H1 (cell line): ENCODE data around the gene SH3YL1. TPM values are rescaled to one million over a fixed set of nuclear protein-coding genes. Genes with fewer than 3 reads are reported as not detected.

Experiments
- CTCF ChIA-PET: fragments of 300-600 bp; sonication (Branson Sonifier 250); formaldehyde crosslinking; loops from one replicate; lab custom pipeline; 2021; ENCODE audit not compliant: partially characterized antibody; lab: Charles Lee
- POLR2A ChIA-PET: fragments of 300-600 bp; sonication (Branson Sonifier 250); formaldehyde crosslinking; loops from one replicate; lab custom pipeline; 2021; ENCODE audit warnings: inconsistent platforms; ENCODE audit not compliant: partially characterized antibody; lab: Charles Lee
- DNase-seq, 2 experiments: peaks; one replicate each; pipeline versions ENCODE4 v3.0.0 to v3.0.0-alpha.2; 2010 to 2022; ENCODE audit warnings: low spot score in 2 of 2, low read depth in 1 of 2, mixed read lengths in 1 of 2
- FAIRE-seq: peaks from 2 replicates; lab custom pipeline; 2011; peaks lifted over from hg19 to GRCh38; lab: Jason Lieb, UNC
- H2AFZ ChIP-seq: 2 replicates; pipeline ENCODE4 v1.8.1; 2012; ENCODE audit warnings: low read length, inconsistent platforms
- H2AK5ac ChIP-seq: 2 replicates; pipeline ENCODE4 v1.6.1; 2013; ENCODE audit warnings: low read depth, low read length
- H2BK120ac ChIP-seq: replicated peaks from 2 replicates; pipeline ENCODE3; 2013; ENCODE audit warnings: low read depth, low read length, inconsistent platforms
- H2BK12ac ChIP-seq: 2 replicates; pipeline ENCODE4 v1.6.1; 2013; ENCODE audit warnings: low read depth, low read length
- H2BK15ac ChIP-seq: 2 replicates; pipeline ENCODE4 v1.6.1; 2013; ENCODE audit warnings: low read length
- H2BK20ac ChIP-seq: 2 replicates; pipeline ENCODE4 v1.6.1; 2013; ENCODE audit warnings: low read length
- H2BK5ac ChIP-seq: 2 replicates; pipeline ENCODE4 v1.6.1; 2013; ENCODE audit warnings: low read depth, low read length
- H3K14ac ChIP-seq: 2 replicates; pipeline ENCODE4 v1.6.1; 2013; ENCODE audit warnings: inconsistent platforms; ENCODE audit not compliant: insufficient read length
- H3K18ac ChIP-seq: 2 replicates; pipeline ENCODE4 v1.6.1; 2013; ENCODE audit warnings: low read length; ENCODE audit errors: extremely low read depth
- H3K23ac ChIP-seq: 2 replicates; pipeline ENCODE4 v1.6.1; 2013; ENCODE audit warnings: inconsistent platforms; ENCODE audit not compliant: insufficient read length
- H3K23me2 ChIP-seq: 2 replicates; pipeline ENCODE4 v1.6.1; 2013; ENCODE audit warnings: low read depth, low read length
- H3K27ac ChIP-seq: 2 replicates; pipeline ENCODE4 v1.6.1; 2011; ENCODE audit warnings: low read depth, low read length, inconsistent platforms
- H3K27me3 ChIP-seq, 4 experiments: replicated peaks in 1 of 4; 1 replicate in 1 of 4; 2 replicates in 3 of 4; pipeline versions ENCODE4 v1.6.1 to v1.8.1; 2011 to 2013; ENCODE audit warnings: low read length in 3 of 4, mild to moderate bottlenecking in 3 of 4, inconsistent platforms in 2 of 4, mixed read lengths in 2 of 4, moderate library complexity in 1 of 4; ENCODE audit not compliant: control insufficient read depth in 3 of 4, insufficient read depth in 3 of 4; ENCODE audit errors: extremely low read depth in 1 of 4
- H3K36me3 ChIP-seq, 4 experiments: 2 replicates each; pipeline versions ENCODE4 v1.6.1 to v1.8.1; 2011 to 2013; ENCODE audit warnings: mild to moderate bottlenecking in 4 of 4, low read length in 3 of 4, moderate library complexity in 2 of 4, control low read depth in 1 of 4, inconsistent platforms in 1 of 4; ENCODE audit not compliant: insufficient read depth in 4 of 4, control insufficient read depth in 2 of 4
- H3K4ac ChIP-seq: replicated peaks from 2 replicates; pipeline ENCODE3; 2013; ENCODE audit warnings: low read length, low read depth, mixed read lengths, inconsistent platforms; ENCODE audit not compliant: insufficient read length
- H3K4me1 ChIP-seq, 4 experiments: replicated peaks in 1 of 4; 1 replicate in 1 of 4; 2 replicates in 3 of 4; pipeline versions ENCODE4 v1.6.1 to v1.8.1; 2011 to 2013; ENCODE audit warnings: low read length in 3 of 4, inconsistent platforms in 2 of 4, mixed read lengths in 1 of 4; ENCODE audit not compliant: insufficient read depth in 4 of 4, control insufficient read depth in 3 of 4
- H3K4me2 ChIP-seq, 2 experiments: 2 replicates each; pipeline versions ENCODE4 v1.6.1 to v1.8.1; 2011 to 2013; ENCODE audit warnings: low read depth in 2 of 2, low read length in 2 of 2, control low read depth in 1 of 2, inconsistent platforms in 1 of 2, mild to moderate bottlenecking in 1 of 2; ENCODE audit not compliant: insufficient read depth in 1 of 2
- H3K4me3 ChIP-seq, 4 experiments: fragments of 200-600, 300-600 bp in 1 of 4; sonication (generic), shearing (Covaris generic), sonication (Bioruptor Twin) in 1 of 4; 2 replicates each; pipeline versions ENCODE4 v1.5.1 to v1.8.1; 2011 to 2016; ENCODE audit warnings: low read length in 4 of 4, low read depth in 3 of 4, control low read depth in 2 of 4, inconsistent platforms in 2 of 4, mild to moderate bottlenecking in 2 of 4, mixed read lengths in 1 of 4, moderate library complexity in 1 of 4; ENCODE audit not compliant: insufficient read depth in 2 of 4; ENCODE audit errors: extremely low read depth in 1 of 4
- H3K56ac ChIP-seq: replicated peaks from 2 replicates; pipeline ENCODE3; 2013; ENCODE audit warnings: low read depth, mild to moderate bottlenecking, mixed read lengths, low read length, inconsistent platforms; ENCODE audit not compliant: insufficient read length
- H3K79me1 ChIP-seq: 2 replicates; pipeline ENCODE4 v1.6.1; 2013; ENCODE audit warnings: low read depth, low read length, control low read depth
- H3K79me2 ChIP-seq, 2 experiments: 2 replicates each; pipeline versions ENCODE4 v1.6.1 to v1.8.1; 2012 to 2013; ENCODE audit warnings: low read length in 2 of 2, mild to moderate bottlenecking in 2 of 2, inconsistent platforms in 1 of 2; ENCODE audit not compliant: insufficient read depth in 2 of 2, control insufficient read depth in 1 of 2
- H3K9ac ChIP-seq, 4 experiments: replicated peaks in 1 of 4; 1 replicate in 1 of 4; 2 replicates in 3 of 4; pipeline versions ENCODE4 v1.6.1 to v1.8.1; 2011 to 2013; ENCODE audit warnings: low read depth in 3 of 4, low read length in 3 of 4, control low read depth in 2 of 4, mild to moderate bottlenecking in 2 of 4, moderate library complexity in 2 of 4, inconsistent platforms in 1 of 4; ENCODE audit errors: extremely low read depth in 1 of 4
- H3K9me3 ChIP-seq, 2 experiments: 2 replicates each; pipeline versions ENCODE4 v1.6.1 to v1.8.1; 2012 to 2013; ENCODE audit warnings: mild to moderate bottlenecking in 2 of 2, moderate library complexity in 2 of 2, control low read depth in 1 of 2, inconsistent platforms in 1 of 2, low read depth in 1 of 2, low read length in 1 of 2, mixed read lengths in 1 of 2; ENCODE audit not compliant: insufficient read depth in 2 of 2
- H4K20me1 ChIP-seq, 2 experiments: replicated peaks in 1 of 2; 2 replicates each; pipeline versions ENCODE3 to v1.8.1; 2011 to 2013; ENCODE audit warnings: inconsistent platforms in 2 of 2, low read length in 2 of 2, mild to moderate bottlenecking in 1 of 2; ENCODE audit not compliant: insufficient read depth in 2 of 2, control insufficient read depth in 1 of 2
- H4K5ac ChIP-seq: 2 replicates; pipeline ENCODE4 v1.6.1; 2013; ENCODE audit warnings: low read length, low read depth, mixed read lengths, inconsistent platforms; ENCODE audit not compliant: insufficient read length
- H4K8ac ChIP-seq: 2 replicates; pipeline ENCODE4 v1.8.0; 2013; ENCODE audit warnings: mild to moderate bottlenecking, moderate library complexity, low read length, inconsistent platforms; ENCODE audit not compliant: insufficient read depth; ENCODE audit errors: extremely low read depth
- H4K91ac ChIP-seq: replicated peaks from 2 replicates; pipeline ENCODE3; 2013; ENCODE audit warnings: low read length, mixed read lengths, inconsistent platforms; ENCODE audit not compliant: insufficient read length
- POLR2A ChIP-seq, 2 experiments: IDR thresholded peaks; 1 replicate in 1 of 2; 2 replicates in 1 of 2; pipeline ENCODE4 v1.6.1; 2011; ENCODE audit warnings: low read depth in 2 of 2, low read length in 2 of 2, mild to moderate bottlenecking in 2 of 2; ENCODE audit errors: control extremely low read depth in 1 of 2
- TBP ChIP-seq: IDR thresholded peaks from 2 replicates; pipeline ENCODE4 v1.6.1; 2011; ENCODE audit warnings: low read depth, low read length, improper control_type of control experiment
- WGBS, 2 experiments: shearing (Covaris generic) in 1 of 2; methylation state at CpG; one replicate each; pipeline versions ENCODE4 v1.1.6 to v1.1.7; 2013 to 2015; ENCODE audit warnings: low lambda C conversion rate in 2 of 2, mixed read lengths in 2 of 2, inconsistent platforms in 1 of 2, low coverage in 1 of 2, missing lambda C conversion rate in 1 of 2; ENCODE audit not compliant: insufficient replicate concordance in 2 of 2, insufficient coverage in 1 of 2, insufficient read length in 1 of 2; ENCODE audit errors: extremely low coverage in 1 of 2, missing lambda C conversion rate in 1 of 2; 5-methylcytosine and 5-hydroxymethylcytosine counted together
- polyA plus RNA-seq, 7 experiments: library from polyadenylated mRNA; depleted of rRNA in 3 of 7; stranded (reverse) in 5 of 7; unstranded in 2 of 7; fragments of >200 nt in 5 of 7; fragments of 200-250 nt in 2 of 7; gene quantifications; 1 replicate in 5 of 7; 2 replicates in 1 of 7; 4 replicates in 1 of 7; pipeline versions ENCODE4 v1.2.1 to v1.2.3, GENCODE V29; 2011 to 2013; ENCODE audit warnings: missing spikeins in 2 of 7, mixed read lengths in 2 of 7
- total RNA-seq: library from RNA; stranded (reverse); fragmentation: NEBNext Ultra II Directional; extraction: Animal tissue kit (Norgen Biotek cat#: 25700); gene quantifications from 2 replicates; pipeline ENCODE4 v1.2.1, GENCODE V29; 2021

SH3YL1 gene
- total and polyA plus RNA-seq, 2 of the 8 experiments (the other 6 are each of a cell fraction or from before 2014, with no cell fraction given), result 13.6 to 37.2 TPM

DNA sequence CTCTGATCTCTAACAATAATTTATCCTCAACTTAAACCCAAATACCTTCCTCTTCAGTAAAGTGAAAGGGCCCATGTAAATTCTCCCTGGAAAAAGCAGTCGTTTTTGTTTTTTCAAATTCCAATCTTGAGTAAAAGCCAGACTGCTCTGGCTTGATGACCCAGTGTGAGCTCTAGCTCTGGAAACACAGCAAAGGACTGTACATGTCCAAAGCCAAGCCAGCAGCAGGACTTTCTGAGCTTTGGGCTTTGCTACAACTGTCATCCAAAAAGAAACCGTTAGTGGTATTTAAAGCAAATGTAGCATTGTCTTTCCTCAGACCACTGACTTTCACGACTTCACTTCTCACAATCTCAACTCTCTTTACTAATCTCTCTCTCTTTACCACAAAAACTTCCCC is 25.4 kb downstream of the SH3YL1 start:
- H2AFZ ChIP-seq, result no peak overlapping the region
- no peak overlapping the region for H3K27ac ChIP-seq
- H3K23me2 ChIP-seq, result no peaks in the 10 kb centered on the region; the same call in 1 of the 2 replicates
- no peak overlapping the region for H2BK20ac ChIP-seq
- no peak overlapping the region for H2BK120ac ChIP-seq
- H3K79me2 ChIP-seq, result no peaks in the 10 kb centered on the region
- no peak for FAIRE-seq
- no peak overlapping the region for H4K91ac ChIP-seq
- no peak overlapping the region for H4K8ac ChIP-seq
- no peak overlapping the region for H3K4ac ChIP-seq
- no peak overlapping the region for H3K4me3 ChIP-seq
- DNase-seq, result no peak
- peaks cover 0 to 6% (median 1%) of the 10 kb centered on the region in 4 experiments; a peak in 3 of 8 replicates for H3K36me3 ChIP-seq
- H4K5ac ChIP-seq, result no peak overlapping the region
- ChIA-PET POLR2A (interaction anchor here (0.7 to 1.1 kb wide), 3 partner anchors 14 to 1255 kb away, joined by 3 read pairs; no protein-coding TSS in a partner anchor), CTCF (interaction anchor here (0.6 to 5.4 kb wide), 5 partner anchors 10 to 1308 kb away, joined by 3 to 38 read pairs (median 3); no protein-coding TSS in a partner anchor)
- H3K9me3 ChIP-seq, result no peaks in the 10 kb centered on the region
- no peak overlapping the region for H3K18ac ChIP-seq
- no peak overlapping the region for H3K56ac ChIP-seq
- no peak overlapping the region for H2BK15ac ChIP-seq
- no peaks in the 10 kb centered on the region; the same call in 1 of the 2 replicates for H3K79me1 ChIP-seq
- H3K23ac ChIP-seq, result no peak overlapping the region
- no peaks in the 10 kb centered on the region for H4K20me1 ChIP-seq
- WGBS, 2 experiments, result 86 to 100% methylated on average over 1 to 3 of the region's 3 CpGs
- H2AK5ac ChIP-seq, result no peak overlapping the region
- H3K4me2 ChIP-seq, result no peak overlapping the region
- TF ChIP-seq TBP, result no peak
- TF ChIP-seq POLR2A (IDR thresholded peaks at IDR 0.05; ENCODE audit: control extremely low read depth in 1 of 2, low read depth in 2 of 2, low read length in 2 of 2), result no peak
- H3K9ac ChIP-seq, result no peak overlapping the region
- no peaks in the 10 kb centered on the region for H3K27me3 ChIP-seq
- H2BK12ac ChIP-seq, result no peak overlapping the region
- no peak overlapping the region for H3K14ac ChIP-seq
- H2BK5ac ChIP-seq, result no peak overlapping the region
- peaks cover 0 to 3% (median under 1%) of the 10 kb centered on the region in 4 experiments; a peak in 2 of 7 replicates for H3K4me1 ChIP-seq
